ENCODE data around the gene STX8. TPM values are rescaled to one million over a fixed set of nuclear protein-coding genes. Genes with fewer than 3 reads are reported as not detected.

The STX8 gene
- total RNA-seq, 1 experiment from 2014 or later: 50.3 TPM

GRCh38 chr17:9255833-9256232 lies 319.8 kb downstream of the STX8 start:
- intact Hi-C loops (cut with micrococcal nuclease; ENCODE audit: unreplicated experiment): no loop called here

GRCh38 chr17:9254841-9255240 lies 320.8 kb downstream of the STX8 start:
- ChIA-PET CTCF (no interaction called here), POLR2A (no interaction called here)
- no peaks in the 10 kb centered on the region for H3K9me3 ChIP-seq (ENCODE audit: control insufficient read depth, insufficient read depth, low read depth, low read length)
- H3K4me1 ChIP-seq (ENCODE audit: control insufficient read depth, insufficient read depth, low read length): peaks cover 26% of the 10 kb centered on the region
- intact Hi-C loops (cut with micrococcal nuclease; ENCODE audit: unreplicated experiment) (no loop called here), in situ Hi-C loops (cut with HindIII; ENCODE audit: low pct_unique_long_range_greater_than_20kb, low sequenced_read_pairs) (no loop called here)
- H3K27me3 ChIP-seq (ENCODE audit: control insufficient read depth, insufficient read depth, low read length): no peaks in the 10 kb centered on the region
- H3K4me3 ChIP-seq (ENCODE audit: low read depth in 2 of 2, low read length in 2 of 2): no peak overlapping the region
- BruUV-seq (replicated peaks): no TSS peak
- H3K27ac ChIP-seq (ENCODE audit: low read length): 0 out of 2 replicates have a peak overlapping the region, but pooled peaks have one; percentile 34
- ATAC-seq (no peak), DNase-seq (ENCODE audit: low read depth, low spot score) (no peak)
- TF ChIP-seq TCF7L2 (IDR thresholded peaks at IDR 0.05; ENCODE audit: low read depth, low read length): no peak
- no peak for TF ChIP-seq POLR2AphosphoS5 (IDR thresholded peaks at IDR 0.05; ENCODE audit: low read depth, low read length)
- TF ChIP-seq CTCF (IDR thresholded peaks at IDR 0.05): no peak
- TF ChIP-seq SIN3A (IDR thresholded peaks at IDR 0.05; ENCODE audit: borderline replicate concordance, insufficient read depth, low read depth, low read length): no peak
- no peak for TF ChIP-seq REST (IDR thresholded peaks at IDR 0.05; ENCODE audit: insufficient read depth in 1 of 2, low read depth in 2 of 2, low read length in 1 of 2)
- H3K36me3 ChIP-seq (ENCODE audit: control insufficient read depth, insufficient read depth, low read length): no peaks in the 10 kb centered on the region

More at GRCh38 chr17:9255833-9256232, 319.8 kb downstream of the STX8 start:
- BruUV-seq (replicated peaks): no TSS peak
- ChIA-PET CTCF (no interaction called here), POLR2A (no interaction called here)
- Histone ChIP-seq H3K27ac (ENCODE audit: low read length) (peak overlapping the region; percentile 65), H3K9me3 (ENCODE audit: control insufficient read depth, insufficient read depth, low read depth, low read length) (no peaks in the 10 kb centered on the region), H3K4me1 (ENCODE audit: control insufficient read depth, insufficient read depth, low read length) (peaks cover 26% of the 10 kb centered on the region), H3K27me3 (ENCODE audit: control insufficient read depth, insufficient read depth, low read length) (no peaks in the 10 kb centered on the region), H3K36me3 (ENCODE audit: control insufficient read depth, insufficient read depth, low read length) (no peaks in the 10 kb centered on the region), H3K4me3 (ENCODE audit: low read depth in 2 of 2, low read length in 2 of 2) (no peak overlapping the region)
- in situ Hi-C loops (cut with HindIII; ENCODE audit: low pct_unique_long_range_greater_than_20kb, low sequenced_read_pairs): no loop called here
- no peak for ATAC-seq
- TF ChIP-seq TCF7L2 (IDR thresholded peaks at IDR 0.05; ENCODE audit: low read depth, low read length) (no peak), POLR2AphosphoS5 (IDR thresholded peaks at IDR 0.05; ENCODE audit: low read depth, low read length) (no peak), SIN3A (IDR thresholded peaks at IDR 0.05; ENCODE audit: borderline replicate concordance, insufficient read depth, low read depth, low read length) (no peak), REST (IDR thresholded peaks at IDR 0.05; ENCODE audit: insufficient read depth in 1 of 2, low read depth in 2 of 2, low read length in 1 of 2) (no peak), CTCF (IDR thresholded peaks at IDR 0.05) (no peak)
- DNase-seq (ENCODE audit: low read depth, low spot score): no peak
